ENCODE measurements around the gene EPX.

Gene EPX

GRCh38 chr17:58187063-58187462 lies 5.5 kb upstream of the EPX start:
- no peak for DNase-seq

- DNase-seq: no peak
These were observed 4.9 kb upstream of the EPX start for GRCh38 chr17:58187675-58188074.

- DNase-seq: no peak
These were observed 2.9 kb upstream of the EPX start for GRCh38 chr17:58189436-58190146.

- no peak for DNase-seq
These were observed 1.2 kb upstream of the EPX start for GRCh38 chr17:58191241-58191896.

- no peak for DNase-seq
These were observed 1.2 kb downstream of the EPX start for GRCh38 chr17:58193641-58194255.

- no peak for DNase-seq
These were observed 3.1 kb downstream of the EPX start for GRCh38 chr17:58195518-58196123.

GRCh38 chr17:58196610-58197009 lies 4.1 kb downstream of the EPX start:
- no peak for DNase-seq

- DNase-seq: peak; percentile 49 to 70
These were observed 7.6 kb downstream of the EPX start for GRCh38 chr17:58200024-58200633.

GRCh38 chr17:58202859-58203258 lies 10.3 kb downstream of the EPX start:
- DNase-seq: no peak

- DNase-seq: no peak
These were observed 12.3 kb downstream of the EPX start for GRCh38 chr17:58204796-58205195.

- no peak for DNase-seq
These were observed 13.4 kb downstream of the EPX start for GRCh38 chr17:58205936-58206335.

GRCh38 chr17:58207451-58207850 lies 14.9 kb downstream of the EPX start:
- no peak for DNase-seq

GRCh38 chr17:58208344-58208743 lies 15.8 kb downstream of the EPX start:
- DNase-seq: no peak

GRCh38 chr17:58210922-58211321 lies 18.4 kb downstream of the EPX start:
- DNase-seq: no peak

- DNase-seq: no peak
These were observed 23.2 kb downstream of the EPX start for GRCh38 chr17:58215685-58216084.

- DNase-seq: no peak
These were observed 25.2 kb downstream of the EPX start for GRCh38 chr17:58217766-58218165.

- DNase-seq: peak; percentile 88 to 95
These were observed 26.7 kb downstream of the EPX start, which contains the start of gene MKS1 for GRCh38 chr17:58219007-58219788. TSS of gene MKS1 (minus strand) at chr17:58219255. CDS start at chr17:58219230, 25 bp downstream.

- DNase-seq: no peak
These were observed 27.3 kb downstream of the EPX start for GRCh38 chr17:58219789-58220183.

GRCh38 chr17:58224315-58224714 lies 31.8 kb downstream of the EPX start:
- no peak for DNase-seq

GRCh38 chr17:58227733-58228132 lies 35.2 kb downstream of the EPX start:
- DNase-seq: no peak

- DNase-seq: no peak
These were observed 36.2 kb downstream of the EPX start for GRCh38 chr17:58228679-58229078.

- no peak for DNase-seq
These were observed 36.9 kb downstream of the EPX start for GRCh38 chr17:58229384-58229783.
